IPS DF 4.7 (cell line): ENCODE data around the gene PHETA1.
"Not testable (repeated sequence)": the region's sequence is repeated elsewhere in the genome, so short reads cannot be mapped to it uniquely, and the experiment has no call there.

Experiments
- DNase-seq: peaks from one replicate; pipeline ENCODE4 v3.0.0-alpha.2; 2013; ENCODE audit warnings: low spot score; ENCODE audit errors: extremely low read depth

Gene PHETA1

DNA sequence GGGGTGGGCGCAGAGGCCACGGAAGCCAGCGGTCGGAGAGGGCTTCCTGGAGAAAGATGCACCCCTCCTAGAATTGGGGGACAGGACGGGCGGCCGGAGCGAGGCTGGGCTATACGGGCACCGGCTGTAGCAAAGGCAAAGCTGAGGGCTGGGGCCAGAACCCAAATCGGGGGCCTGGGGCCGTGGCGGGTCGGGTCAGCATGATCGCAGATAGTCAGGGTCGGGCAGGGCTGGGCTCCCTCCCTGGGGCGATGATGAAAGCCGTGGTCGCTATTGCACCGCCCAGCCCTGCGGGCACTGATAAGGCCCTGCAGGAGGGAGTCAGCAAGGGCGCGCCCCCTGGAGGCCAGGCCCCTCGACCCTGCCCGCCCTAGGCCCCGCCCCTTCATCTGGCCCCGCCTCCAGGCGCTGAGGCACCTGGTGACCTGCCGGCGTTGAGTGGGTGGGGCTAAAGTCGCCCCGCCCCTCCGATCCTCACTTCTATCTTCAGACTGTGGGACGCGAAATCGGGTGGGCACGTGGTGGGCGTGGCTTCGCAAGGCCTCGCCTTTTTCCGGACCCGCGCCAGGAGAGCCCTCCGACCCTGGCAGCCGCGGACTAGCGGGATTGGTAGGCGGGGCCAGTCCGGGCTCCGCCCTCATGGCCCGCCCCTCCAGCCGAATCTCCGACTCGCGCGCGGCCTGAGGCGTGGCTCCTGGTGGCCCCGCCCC, 36.4 kb upstream of the PHETA1 start:
- DNase-seq = peak; percentile 93

DNA sequence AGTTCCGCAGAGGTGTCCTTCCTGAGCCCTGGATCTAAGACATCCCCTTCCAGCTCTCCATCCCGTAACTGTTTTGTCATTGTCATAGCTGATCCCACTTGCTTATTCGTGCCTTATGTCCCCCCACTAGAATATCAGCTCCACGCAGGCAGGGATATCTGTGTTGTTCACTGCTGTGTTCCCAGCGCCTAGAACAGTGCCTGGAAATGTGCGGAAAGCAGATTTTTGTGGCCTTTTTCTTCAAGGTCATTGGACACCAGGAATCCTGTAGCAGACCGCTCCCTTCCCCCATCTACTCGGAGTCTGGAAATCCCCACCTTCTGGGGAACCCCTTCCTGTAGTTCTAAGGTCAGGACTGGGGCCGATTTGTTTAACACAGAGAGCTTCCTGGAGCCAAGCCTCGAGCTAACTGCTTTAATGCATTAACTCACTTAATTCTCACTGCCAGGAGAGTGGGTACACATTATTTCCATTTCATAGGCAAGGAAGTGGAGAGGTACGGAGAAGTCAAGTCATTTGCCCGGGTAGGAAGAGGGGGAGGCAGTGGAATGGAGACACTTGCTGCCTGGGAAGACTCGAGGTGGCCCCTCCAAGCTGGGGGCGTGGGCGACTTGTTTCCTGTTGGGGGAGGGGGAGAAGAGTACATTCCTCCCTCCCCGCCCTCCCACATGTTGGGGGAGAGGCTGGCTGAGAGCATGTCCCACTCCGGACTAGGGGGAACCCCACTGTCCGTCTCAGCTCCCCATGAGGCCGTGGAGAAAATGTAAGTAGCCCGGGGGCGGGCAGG, 35.7 kb upstream of the PHETA1 start:
- DNase-seq = no peak

DNA sequence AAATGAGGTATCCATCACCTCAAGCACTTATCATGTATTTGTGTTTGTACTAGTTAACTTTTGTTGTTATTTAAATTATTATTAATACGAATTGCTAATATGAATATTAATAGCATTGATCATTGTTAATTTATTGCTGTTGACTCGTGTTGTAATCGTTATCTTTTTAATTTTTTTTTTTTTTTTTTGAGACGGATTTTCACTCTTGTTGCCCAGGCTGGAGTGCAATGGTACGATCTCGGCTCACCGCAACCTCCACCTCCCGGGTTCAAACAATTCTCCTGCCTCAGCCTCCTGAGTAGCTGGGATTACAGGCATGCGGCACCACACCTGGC, 33.6 kb upstream of the PHETA1 start:
- not testable (repeated sequence) for DNase-seq

DNA sequence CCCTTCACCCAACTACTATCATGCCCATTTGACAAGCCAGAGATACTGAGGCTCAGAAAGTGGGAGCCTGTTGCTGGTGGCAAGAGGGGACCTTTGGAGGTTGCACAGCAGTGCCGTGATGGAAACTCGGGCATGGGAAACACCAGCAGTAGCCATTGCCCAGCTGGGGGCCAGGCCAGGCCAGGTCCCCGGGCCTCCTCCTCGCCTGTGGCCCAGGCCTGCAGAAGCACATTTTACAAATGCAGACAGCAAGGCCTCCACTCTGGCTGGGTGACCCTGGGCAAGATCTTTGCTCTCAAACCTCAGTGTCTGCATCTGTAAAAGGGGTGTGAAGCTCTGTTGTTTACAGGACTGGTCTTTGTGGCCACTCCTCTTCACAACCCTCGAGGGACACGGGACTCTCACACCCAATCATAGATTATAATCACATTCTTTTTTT, 32.3 kb upstream of the PHETA1 start:
- no peak for DNase-seq

DNA sequence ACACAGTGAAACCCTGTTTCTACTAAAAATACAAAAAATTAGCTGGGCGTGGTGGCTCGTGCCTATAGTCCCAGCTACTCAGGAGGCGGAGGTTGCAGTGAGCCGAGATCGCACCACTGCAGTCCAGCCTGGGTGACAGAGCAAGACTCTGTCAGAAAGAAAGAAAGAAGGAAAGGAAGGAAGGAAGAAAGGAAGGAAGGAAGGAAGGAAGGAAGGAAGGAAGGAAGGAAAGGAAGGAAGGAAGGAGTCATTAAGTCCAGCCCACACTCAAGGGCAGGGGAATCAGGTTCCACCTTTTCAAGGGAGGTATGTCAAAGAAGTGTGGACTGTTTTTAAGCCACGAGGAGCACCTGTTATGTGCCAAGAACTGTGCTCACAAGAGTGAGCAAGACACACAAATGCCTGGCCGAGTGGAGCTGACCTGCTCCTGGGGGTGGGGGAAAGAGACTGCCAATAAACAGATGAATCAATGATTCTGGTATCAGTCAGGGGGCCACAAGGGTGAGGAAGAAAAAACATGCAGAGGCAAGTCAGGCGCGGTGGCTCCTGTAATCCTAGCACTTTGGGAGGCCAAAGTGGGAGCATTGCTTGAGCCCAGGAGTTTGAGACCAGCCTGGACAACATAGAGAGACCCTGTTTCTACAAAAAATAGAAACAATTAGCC, 31.0 kb upstream of the PHETA1 start:
- not testable (repeated sequence) for DNase-seq

DNA sequence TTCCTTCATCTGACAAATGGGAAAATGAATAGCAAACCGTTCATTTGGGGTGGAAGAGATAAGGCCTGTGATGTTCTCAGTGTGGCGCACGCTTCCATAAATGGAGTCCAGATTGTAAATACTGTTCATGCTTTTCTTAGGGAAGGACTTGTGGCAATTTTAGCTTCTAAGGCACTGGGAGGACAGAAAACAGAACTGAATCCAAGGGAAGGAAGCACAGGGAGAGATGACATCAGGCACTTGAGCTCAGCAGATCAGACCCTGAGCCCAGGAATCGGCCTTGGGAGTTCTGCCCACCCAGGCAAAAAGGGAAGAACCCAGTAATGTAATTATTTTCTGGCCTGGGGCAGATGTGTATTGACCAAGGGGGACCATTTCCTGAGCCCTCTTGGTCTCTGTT, 29.6 kb upstream of the PHETA1 start:
- no peak for DNase-seq

DNA sequence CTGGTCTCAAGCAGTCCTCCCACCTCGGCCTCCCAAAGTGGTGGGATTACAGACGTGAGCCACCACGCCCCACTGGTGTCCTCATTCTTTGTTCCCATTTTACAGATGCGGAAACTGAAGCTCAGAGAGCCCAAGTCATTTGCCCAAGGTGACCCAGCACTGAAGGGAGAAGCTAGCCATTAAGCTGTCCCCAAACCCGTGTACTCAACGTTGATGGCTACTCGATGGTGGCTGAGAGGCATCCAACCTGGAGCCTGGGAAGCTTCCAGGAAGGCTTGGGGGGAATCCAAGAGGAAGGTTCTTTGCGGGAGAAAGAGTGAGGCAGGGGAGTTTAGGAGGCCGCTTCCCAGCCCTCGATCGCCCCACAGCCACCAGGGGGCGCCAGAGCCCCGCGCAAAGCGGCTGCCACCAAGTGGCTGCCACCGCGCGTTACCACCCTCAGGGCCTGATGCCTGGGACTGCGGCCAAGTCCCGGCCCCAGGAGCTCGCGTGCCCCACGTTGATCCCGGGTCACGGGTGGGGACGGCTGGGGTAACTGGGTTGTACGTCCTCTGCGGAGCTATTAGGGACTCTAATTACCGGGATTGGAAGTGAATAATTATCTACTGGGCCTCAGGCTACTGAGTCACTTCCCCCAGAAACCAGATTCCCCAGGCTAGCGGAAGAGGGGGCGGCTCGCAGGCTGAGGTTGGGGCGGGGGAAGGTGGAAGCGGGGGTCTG, 28.0 kb upstream of the PHETA1 start:
- DNase-seq = no peak

DNA sequence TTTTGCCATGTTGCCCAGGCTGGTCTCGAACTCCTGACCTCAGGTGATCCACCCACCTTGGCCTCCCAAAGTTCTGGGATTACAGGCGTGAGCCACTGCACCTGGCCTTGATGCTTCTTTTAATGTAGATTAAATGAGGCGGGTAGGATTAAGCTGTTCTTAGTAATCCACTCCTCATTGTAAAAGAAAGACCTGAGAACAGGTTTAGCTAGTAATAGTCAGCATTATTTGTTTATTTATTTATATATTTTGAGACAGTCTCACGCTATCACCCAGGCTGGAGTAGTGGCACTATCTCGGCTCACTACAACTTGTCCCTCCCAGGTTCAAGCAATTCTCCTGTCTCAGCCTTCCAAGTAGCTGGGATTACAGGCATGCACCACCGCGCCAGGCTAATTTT, 27.4 kb upstream of the PHETA1 start:
- not testable (repeated sequence) for DNase-seq

DNA sequence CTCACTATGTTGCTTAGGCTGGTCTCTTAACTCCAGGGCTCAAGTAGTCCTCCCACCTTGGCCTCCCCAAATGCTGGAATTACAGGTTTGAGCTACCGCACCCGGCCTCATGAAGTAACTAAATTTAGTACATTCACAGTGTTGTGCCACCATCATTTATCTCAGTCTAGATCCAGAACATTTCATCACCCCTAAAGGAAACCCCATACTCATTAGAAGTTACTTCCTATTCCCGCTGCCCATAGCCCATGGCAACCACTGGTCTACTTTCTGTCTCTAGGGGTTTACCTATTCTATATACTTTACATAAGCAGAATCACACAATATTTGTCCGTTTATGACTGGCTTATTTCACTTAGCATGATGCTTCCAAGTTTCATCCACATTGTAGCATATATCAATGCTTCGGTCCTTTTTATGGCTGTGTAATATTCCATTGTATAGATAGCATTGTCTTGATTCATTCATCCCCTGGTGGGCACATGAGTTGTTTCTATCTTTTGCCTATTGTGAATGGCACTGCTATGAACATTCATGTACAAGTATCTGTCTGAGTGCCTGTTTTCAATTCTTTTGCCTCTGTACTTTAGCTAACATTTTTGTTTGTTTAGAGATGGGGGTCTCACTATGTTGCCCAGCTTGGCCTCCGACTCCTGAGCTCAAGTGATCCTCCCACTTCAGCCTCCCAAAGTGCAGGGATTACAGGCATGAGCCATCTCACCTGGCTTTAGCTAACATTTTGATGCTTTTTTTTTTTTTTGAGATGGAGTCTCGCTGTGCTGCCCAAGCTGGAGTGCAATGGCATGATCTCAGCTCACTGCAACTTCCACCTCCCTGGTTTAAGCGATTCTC, 26.7 kb upstream of the PHETA1 start:
- no peak for DNase-seq

DNA sequence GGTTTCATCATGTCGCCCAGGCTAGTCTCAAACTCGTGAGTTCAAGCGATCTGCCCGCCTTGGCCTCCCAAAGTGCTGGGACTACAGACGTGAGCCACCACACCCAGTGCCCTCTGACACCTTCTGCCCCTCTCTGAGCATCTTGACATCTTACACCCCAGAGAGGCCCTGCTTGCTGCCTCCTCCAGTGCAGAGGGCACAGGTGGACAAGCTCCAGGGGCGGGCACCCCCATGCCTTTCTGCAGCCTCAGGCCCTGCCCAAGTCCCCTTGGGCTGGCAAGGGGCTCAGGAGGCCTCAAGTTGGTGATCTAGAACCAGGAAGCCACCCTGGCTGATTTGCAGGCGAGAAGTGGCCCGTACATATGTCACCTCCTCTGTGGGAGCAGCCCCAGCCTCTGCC, 25.6 kb upstream of the PHETA1 start:
- DNase-seq = no peak

DNA sequence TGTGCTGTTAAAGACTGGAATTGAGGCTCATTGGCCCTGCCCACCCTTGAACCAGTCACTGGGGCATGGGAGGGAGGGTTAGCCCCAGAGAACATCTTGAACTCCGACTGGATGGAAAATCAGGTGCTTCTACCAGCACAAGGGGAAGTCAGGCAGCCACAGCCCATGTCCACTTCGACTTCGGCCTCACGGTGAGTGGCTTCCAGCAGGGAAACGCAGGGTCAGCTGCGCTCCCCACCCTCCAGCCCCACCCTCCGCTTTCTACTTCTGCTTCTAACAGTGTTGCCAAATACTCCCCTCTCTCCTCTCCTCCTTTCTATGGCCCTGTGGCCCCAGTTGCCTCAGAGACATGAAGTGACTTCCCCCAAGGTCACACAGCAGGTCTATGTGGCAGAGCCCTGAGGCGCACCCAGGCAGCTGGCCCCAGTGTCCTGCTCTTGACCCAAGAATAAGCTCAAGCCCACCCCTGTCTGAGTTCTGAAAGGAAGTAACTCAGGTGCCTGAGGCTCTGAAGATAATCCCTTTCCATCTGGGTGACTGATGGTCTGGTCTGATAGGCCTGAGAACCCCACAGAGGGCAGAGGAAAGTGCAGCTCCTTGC, 24.9 kb upstream of the PHETA1 start:
- no peak for DNase-seq

DNA sequence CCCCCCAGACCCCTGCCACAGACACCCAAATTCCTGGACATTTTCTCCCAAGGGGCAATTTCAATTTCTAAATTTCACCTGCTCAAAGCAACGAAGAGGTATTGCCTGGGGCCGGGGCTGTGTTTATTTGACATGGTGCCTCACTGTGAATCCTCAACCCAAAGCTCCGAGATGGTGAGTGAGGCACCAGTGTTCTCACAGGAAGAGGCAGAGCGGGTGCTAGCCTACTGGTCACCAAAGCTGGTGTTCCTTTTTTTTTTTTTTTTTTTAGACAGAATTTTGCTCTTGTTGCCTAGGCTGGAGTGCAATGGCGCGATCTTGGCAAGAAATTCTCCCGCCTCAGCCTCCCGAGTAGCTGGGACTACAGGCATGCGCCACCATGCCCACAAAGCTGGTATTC, 22.0 kb upstream of the PHETA1 start:
- DNase-seq = no peak

DNA sequence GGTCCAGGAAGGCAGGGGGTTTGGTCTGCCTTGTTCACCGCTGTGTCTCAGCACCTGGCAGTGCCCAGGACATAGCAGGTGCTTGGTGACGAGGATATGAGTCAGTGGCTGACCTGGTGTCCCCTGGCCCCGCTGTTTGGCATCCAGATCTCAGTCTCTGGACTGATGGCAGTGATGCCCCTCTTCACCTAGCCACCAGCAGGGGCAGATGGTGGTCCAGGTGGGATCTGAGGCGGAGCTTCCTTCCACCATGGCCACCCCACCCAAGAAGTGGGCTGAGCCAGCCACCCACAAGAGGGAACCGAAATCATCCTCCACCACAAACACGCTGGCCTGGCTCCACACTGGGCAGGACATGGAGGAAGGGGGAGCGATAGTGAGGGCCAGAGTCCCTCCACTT, 20.7 kb upstream of the PHETA1 start:
- DNase-seq = no peak

DNA sequence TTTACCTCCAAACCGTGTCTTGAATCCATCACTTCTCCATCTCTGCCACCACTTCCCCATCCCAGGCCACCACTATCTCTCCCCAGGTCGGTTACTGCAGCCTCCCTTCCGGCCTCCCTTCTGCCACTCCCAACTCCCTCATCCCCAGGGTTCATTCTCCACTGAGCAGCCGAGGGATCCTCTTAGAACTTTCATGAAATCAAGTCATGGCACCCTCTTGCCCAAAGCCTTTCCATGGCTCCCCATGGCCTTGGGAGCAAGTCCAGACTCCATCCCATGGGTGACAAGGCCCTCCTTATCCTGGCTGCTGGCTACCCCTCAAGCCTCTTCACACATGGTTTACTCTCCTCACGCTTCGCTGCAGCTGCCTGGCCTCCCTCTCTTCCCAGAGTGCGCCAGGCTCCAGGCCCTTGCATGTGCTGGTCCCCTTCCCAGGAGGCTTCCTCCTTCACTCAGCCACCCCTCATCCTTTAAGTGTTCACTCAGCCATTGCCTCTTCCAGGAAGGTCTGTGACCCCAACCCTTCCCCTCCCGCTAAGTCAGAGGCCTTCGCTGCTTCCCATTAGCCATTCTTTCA, 18.9 kb upstream of the PHETA1 start:
- DNase-seq = no peak

DNA sequence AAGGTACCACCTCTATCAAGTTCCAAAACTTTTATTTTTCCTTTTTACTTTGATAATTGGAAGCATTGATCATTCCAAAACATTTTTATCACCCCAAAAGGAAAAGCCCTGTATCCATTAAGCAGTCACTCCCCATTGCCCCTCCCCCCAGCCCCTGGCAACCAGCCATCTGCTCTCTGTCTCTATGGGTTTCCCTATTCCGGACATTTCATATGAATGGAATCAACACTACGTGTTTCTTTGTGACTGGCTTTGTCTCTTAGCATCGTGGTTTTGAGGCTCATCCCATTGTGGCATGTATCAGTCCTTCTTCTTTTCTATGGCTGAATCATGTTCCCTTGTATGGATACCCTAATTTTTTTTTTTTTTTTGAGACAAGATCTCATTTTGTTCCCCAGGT, 18.0 kb upstream of the PHETA1 start:
- no peak for DNase-seq

DNA sequence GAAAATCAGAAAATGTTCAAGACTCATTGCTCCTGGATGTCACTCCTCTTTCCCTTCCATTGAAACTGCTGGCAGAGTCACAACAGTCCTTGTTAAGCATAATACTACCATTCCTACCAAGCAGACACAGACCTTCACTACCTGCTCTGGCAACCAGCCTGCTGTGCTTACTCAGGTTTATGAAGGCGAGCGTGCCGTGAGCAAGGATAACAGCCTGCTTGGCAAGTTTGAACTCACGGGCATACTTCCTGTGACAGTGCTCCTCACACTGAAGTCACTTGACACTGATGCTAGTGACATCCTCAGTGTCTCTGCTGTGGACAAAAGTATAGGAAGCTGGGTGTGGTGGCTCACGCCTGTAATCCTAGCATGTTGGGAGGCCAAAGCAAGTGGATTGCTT, 15.7 kb upstream of the PHETA1 start:
- DNase-seq = no peak

DNA sequence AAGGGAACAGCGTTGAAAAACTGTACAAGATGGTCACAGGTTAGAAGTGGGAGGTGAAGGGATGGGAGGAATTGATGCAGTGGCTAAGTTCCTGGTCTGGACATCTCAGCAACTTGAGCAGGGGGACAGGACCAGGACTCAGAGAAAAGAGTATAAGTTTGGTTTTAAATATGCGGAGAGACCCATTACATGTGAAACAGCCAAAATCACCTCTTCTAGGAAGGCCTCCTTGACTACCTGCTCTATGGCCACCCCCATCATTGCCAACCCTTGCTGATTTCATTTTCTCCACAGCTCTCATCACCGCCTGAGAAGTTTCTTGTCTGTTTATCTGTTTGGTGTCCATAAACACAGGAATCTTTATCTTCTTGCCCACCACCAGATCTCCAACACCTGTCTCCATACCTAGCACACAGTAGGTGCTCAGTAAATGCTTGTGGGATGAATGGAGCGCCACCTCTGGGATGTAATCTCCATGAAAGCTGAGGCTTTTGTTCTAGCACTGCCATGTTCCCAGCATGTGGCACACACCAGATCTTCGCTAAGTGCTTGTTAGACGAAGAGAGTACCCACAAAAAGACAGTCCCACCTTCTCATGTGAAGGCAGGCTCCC, 11.2 kb upstream of the PHETA1 start:
- DNase-seq = no peak

DNA sequence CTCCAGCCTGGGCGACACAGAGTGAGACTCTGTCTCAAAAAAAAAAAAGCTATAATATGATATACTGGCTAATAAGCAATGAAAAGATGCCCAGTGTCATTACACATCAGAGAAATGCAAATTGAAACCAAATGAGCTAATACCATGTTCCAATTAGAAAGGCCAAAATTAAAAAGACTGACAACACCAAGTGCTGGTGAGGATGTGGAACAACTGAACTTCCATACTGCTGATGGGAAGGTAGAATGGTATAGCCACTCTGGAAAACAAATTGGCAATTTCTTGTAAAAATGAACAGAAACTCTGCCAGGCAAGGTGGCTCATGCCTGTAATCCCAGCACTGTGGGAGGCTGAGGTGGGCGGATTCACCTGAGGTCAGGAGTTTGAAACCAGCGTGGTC, 8.5 kb upstream of the PHETA1 start:
- DNase-seq = no peak

DNA sequence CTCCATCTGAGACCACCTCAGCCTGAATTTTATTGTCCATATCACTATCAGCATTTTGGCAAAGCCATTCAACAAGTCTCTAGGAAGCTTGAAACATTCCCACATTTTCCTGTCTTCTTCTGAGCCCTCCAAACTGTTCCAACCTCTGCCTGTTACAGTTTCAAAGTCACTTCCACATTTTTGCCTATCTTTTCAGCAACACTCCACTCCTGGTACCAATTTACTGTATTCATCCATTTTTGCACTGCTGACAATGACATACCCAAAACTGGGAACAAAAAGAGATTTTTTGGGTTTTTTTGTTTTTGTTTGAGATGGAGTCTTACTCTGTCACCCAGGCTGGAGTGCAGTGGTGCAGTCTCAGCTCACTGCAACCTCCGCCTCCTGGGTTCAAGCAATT, 4.3 kb upstream of the PHETA1 start:
- DNase-seq = not testable (repeated sequence)
